BE2C (cell line): ENCODE results near the gene NCOA7.

Source experiments
- DNase-seq: peaks from one replicate; pipeline ENCODE4 v3.0.0-alpha.2; 2020
- H3K27me3 ChIP-seq: fragments of 250-450 bp; sonication (Bioruptor Pico); 2 replicates; pipeline ENCODE4 v1.5.1; 2020; ENCODE audit warnings: mild to moderate bottlenecking
- H3K36me3 ChIP-seq: fragments of 250-450 bp; sonication (Bioruptor Pico); 2 replicates; pipeline ENCODE4 v1.5.1; 2020; ENCODE audit warnings: mild to moderate bottlenecking
- H3K4me1 ChIP-seq: fragments of 250-450 bp; sonication (Bioruptor Pico); 2 replicates; pipeline ENCODE4 v1.5.1; 2020
- H3K4me3 ChIP-seq: 2 replicates; pipeline ENCODE4 v1.5.1; 2011; ENCODE audit warnings: low read depth, low read length
- H3K9me3 ChIP-seq: fragments of 250-450 bp; sonication (Bioruptor Pico); 2 replicates; pipeline ENCODE4 v1.5.1; 2020
- TF ChIP-seq, protein P1 (sequence below): IDR thresholded peaks from 2 replicates; pipeline ENCODE4 v1.5.1; 2012; ENCODE audit warnings: mild to moderate bottlenecking, low read depth, low read length

The NCOA7 gene

DNA sequence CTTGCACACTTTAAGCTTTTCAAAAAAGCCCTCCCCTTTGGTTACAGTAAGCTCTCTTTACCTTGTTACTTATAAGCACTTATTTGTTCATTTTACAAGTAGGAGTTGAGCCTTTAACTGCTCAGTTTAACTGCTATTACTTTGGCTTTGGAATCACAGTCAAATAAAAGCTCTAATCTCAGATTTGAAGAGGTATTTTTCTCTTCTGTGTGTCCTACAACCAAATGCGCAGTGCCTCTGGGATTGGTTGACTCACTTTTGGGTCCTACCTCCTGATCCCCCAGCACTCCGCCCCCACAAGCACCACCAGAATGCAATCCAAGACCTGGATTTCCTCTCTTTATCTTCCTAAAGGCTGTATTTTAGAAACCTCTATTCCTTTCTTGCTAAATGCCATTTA, 2.5 kb downstream of the NCOA7 start:
- peaks cover 17% of the 10 kb centered on the region for H3K36me3 ChIP-seq
- no peaks in the 10 kb centered on the region for H3K27me3 ChIP-seq
- no peaks in the 10 kb centered on the region for H3K9me3 ChIP-seq
- peak overlapping the region; percentile 77 for H3K4me3 ChIP-seq
- peaks cover 36% of the 10 kb centered on the region for H3K4me1 ChIP-seq
- TF ChIP-seq, protein P1, sequence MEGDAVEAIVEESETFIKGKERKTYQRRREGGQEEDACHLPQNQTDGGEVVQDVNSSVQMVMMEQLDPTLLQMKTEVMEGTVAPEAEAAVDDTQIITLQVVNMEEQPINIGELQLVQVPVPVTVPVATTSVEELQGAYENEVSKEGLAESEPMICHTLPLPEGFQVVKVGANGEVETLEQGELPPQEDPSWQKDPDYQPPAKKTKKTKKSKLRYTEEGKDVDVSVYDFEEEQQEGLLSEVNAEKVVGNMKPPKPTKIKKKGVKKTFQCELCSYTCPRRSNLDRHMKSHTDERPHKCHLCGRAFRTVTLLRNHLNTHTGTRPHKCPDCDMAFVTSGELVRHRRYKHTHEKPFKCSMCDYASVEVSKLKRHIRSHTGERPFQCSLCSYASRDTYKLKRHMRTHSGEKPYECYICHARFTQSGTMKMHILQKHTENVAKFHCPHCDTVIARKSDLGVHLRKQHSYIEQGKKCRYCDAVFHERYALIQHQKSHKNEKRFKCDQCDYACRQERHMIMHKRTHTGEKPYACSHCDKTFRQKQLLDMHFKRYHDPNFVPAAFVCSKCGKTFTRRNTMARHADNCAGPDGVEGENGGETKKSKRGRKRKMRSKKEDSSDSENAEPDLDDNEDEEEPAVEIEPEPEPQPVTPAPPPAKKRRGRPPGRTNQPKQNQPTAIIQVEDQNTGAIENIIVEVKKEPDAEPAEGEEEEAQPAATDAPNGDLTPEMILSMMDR: no peak
- DNase-seq: peak; percentile 60

DNA sequence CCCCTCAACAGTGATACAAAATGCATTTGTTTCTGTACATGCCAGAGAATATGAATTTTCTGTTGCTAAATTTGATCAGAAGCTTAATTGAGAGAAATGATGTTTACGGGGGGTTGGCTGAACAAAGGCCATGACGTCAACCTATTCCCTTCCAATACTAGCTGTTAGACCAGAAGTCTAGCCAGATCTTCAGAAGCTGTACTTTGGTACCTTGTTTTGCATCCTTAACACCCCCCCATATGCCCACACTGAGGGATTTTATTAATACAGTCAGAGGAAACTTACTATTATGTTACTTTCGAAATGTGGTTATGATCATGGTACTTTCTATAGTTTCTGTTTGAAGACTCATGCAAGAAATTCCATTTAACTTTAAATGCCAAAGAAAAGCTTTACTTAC, 3.1 kb downstream of the NCOA7 start:
- H3K4me3 ChIP-seq: peak overlapping the region; percentile 77
- peaks cover 36% of the 10 kb centered on the region for H3K4me1 ChIP-seq
- TF ChIP-seq, protein P1: no peak

DNA sequence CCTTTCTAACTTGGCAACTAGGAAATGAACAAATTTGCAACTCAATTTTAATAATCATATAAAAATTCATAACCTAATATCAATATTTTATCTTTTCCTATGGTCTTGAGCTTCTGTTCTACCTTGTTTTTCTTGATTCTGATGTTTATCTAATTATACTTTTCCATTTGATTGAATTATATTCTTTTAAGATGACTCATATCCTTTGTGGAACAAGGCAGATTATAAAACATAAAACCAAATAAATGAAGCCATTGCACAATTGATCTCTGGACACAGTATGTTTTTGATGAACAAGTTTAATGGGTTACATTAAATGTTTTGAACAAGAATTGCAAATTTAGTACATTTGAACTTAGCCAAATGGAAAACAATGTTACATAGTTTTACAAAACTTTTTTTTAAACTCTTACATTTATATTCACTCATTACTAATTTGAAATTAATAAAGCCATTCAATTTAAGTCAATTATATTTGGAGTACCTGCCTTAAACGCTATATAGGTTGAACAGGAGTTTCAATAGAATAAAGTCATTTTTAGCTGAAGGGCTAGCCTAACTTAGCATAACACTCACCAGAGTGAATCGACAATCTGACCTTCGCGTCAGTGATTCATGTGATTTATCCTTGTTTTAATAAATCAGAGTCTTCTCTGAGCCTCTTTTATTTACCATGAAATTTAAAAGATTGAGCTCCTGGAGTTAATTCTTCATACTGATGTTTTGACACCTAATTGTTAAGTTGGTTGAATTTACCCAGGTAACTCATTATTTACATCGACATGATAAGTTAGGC, 3.8 kb downstream of the NCOA7 start:
- DNase-seq: no peak
- no peaks in the 10 kb centered on the region for H3K27me3 ChIP-seq
- TF ChIP-seq, protein P1: no peak
- peak overlapping the region; percentile 77 for H3K4me3 ChIP-seq
- no peaks in the 10 kb centered on the region for H3K9me3 ChIP-seq
- H3K4me1 ChIP-seq: peaks cover 32% of the 10 kb centered on the region
- peaks cover 22% of the 10 kb centered on the region for H3K36me3 ChIP-seq

More for the DNA sequence above, 3.1 kb downstream of the NCOA7 start:
- DNase-seq: peak; percentile 23
- Histone ChIP-seq H3K27me3 (no peaks in the 10 kb centered on the region), H3K36me3 (peaks cover 18% of the 10 kb centered on the region), H3K9me3 (no peaks in the 10 kb centered on the region)

DNA sequence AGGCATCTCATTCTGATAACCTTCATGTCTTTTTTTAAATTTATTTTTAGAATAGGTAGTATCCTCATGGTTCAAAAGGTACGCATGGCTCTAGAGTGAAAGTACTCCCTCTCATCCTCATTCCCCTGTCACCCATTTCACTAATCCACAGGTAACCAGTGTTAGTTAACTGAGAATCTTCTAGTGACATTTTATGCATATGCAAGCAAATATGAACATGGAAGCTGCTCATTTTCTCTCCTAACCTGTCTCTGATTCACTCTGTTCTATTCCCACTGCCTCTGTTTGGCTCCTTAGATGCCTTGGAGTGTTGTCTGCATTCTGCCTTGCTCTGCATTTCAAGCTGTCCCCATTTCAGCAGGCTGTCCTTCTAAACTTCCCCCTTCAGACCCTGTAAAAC, 4.5 kb downstream of the NCOA7 start:
- no peaks in the 10 kb centered on the region for H3K9me3 ChIP-seq
- peaks cover 29% of the 10 kb centered on the region for H3K4me1 ChIP-seq
- H3K36me3 ChIP-seq: peaks cover 28% of the 10 kb centered on the region
- no peak for DNase-seq
- TF ChIP-seq, protein P1: no peak
- H3K27me3 ChIP-seq: no peaks in the 10 kb centered on the region
- peak overlapping the region; percentile 77; the same call in 1 of the 2 replicates for H3K4me3 ChIP-seq

DNA sequence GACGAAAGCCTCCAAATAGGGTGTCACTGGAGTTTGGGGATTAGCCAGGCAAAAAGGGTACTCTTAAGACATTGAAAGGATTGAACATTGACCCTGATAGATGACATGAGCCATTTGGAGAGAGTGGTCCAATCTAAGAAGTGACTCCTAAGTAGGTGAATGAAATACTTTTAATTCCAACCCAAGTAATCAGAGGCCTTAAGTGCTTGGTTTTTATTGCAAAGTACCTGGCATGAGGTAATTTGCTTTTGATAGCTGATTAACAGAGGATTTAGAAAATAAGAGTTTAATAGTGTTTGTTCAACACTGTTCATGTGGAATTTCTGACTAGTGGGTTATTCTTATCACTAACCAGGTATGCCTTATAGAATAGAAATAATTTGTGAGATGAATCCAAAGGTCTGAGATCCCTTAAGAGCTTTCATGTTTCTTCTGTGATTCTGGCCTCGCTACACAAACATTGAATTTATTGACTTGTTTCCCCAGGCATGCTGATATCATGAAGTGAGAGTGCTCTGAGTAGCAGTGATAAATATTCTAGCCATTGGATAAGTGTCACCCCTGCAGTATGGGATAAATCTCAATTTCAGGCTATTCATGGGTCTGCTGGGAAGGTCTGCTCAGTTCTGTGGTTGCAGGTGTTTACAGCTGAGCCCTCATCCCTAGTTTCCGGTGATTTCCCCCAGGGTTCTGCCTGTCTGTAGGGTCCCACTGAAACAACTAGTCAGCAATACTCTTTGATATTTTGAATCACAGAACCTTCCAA, 6.5 kb downstream of the NCOA7 start:
- Histone ChIP-seq H3K36me3 (peaks cover 48% of the 10 kb centered on the region), H3K9me3 (no peaks in the 10 kb centered on the region), H3K4me1 (peaks cover 47% of the 10 kb centered on the region), H3K4me3 (no peak overlapping the region), H3K27me3 (no peaks in the 10 kb centered on the region)
- DNase-seq: no peak
- TF ChIP-seq, protein P1: no peak
